HepG2 (cell line): ENCODE measurements around the gene TCAIM. TPM values are rescaled to one million over a fixed set of nuclear protein-coding genes. Genes with fewer than 3 reads are reported as not detected.

ENCODE experiments used
- ELF3 ChIP-seq: IDR thresholded peaks from 2 replicates; pipeline ENCODE4 v1.6.1; 2016; ENCODE audit warnings: missing genetic modification reagents, missing compliant biosample characterization
- ELF4 ChIP-seq: sonication (generic); formaldehyde crosslinking; IDR thresholded peaks from 2 replicates; pipeline ENCODE4 v1.5.0; 2020; ENCODE audit warnings: missing genetic modification reagents, mild to moderate bottlenecking, moderate library complexity, borderline replicate concordance
- FOXA1 ChIP-seq, 2 experiments: fragments of 450-650 bp in 1 of 2; sonication (generic) in 1 of 2; formaldehyde crosslinking in 1 of 2; IDR thresholded peaks; 2 replicates each; pipeline versions ENCODE4 v1.4.0 to v1.6.1; 2016 to 2020; ENCODE audit warnings: missing genetic modification reagents in 1 of 2
- GATAD2A ChIP-seq: IDR thresholded peaks from 2 replicates; pipeline ENCODE4 v1.6.1; 2016
- NR2F6 ChIP-seq, 2 experiments: IDR thresholded peaks; 2 replicates each; pipeline ENCODE4 v1.6.1; 2016; ENCODE audit warnings: antibody characterized with exemption in 1 of 2, mild to moderate bottlenecking in 1 of 2
- PAF1 ChIP-seq: IDR thresholded peaks from 2 replicates; pipeline ENCODE4 v1.6.1; 2016; ENCODE audit warnings: missing genetic modification reagents, missing compliant biosample characterization
- PAWR ChIP-seq: sonication (generic); formaldehyde crosslinking; IDR thresholded peaks from 2 replicates; pipeline ENCODE4 v1.4.0; 2020; ENCODE audit warnings: missing genetic modification reagents, mild to moderate bottlenecking, borderline replicate concordance
- RBFOX2 ChIP-seq: fragments of 200-400 bp; formaldehyde crosslinking; IDR thresholded peaks from 2 replicates; pipeline ENCODE4 v1.6.1; 2017; ENCODE audit warnings: low read depth, mild to moderate bottlenecking, low read length
- RORA ChIP-seq: sonication (generic); formaldehyde crosslinking; IDR thresholded peaks from 2 replicates; pipeline ENCODE4 v1.5.0; 2020; ENCODE audit warnings: mild to moderate bottlenecking, missing genetic modification reagents, moderate library complexity
- SSRP1 ChIP-seq: IDR thresholded peaks from 2 replicates; pipeline ENCODE4 v1.6.1; 2016; ENCODE audit warnings: control low read depth
- TBP ChIP-seq: sonication (generic); formaldehyde crosslinking; IDR thresholded peaks from 2 replicates; pipeline ENCODE4 v1.5.0; 2020; ENCODE audit warnings: missing genetic modification reagents
- ZBTB4 ChIP-seq: sonication (generic); formaldehyde crosslinking; IDR thresholded peaks from 2 replicates; pipeline ENCODE4 v1.4.0; 2020; ENCODE audit warnings: missing genetic modification reagents, mild to moderate bottlenecking, borderline replicate concordance
- ZFP1 ChIP-seq: IDR thresholded peaks from 2 replicates; pipeline ENCODE4 v1.6.1; 2016
- ZNF251 ChIP-seq: sonication (generic); formaldehyde crosslinking; IDR thresholded peaks from 2 replicates; pipeline ENCODE4 v1.9.0; 2021; ENCODE audit warnings: mild to moderate bottlenecking, missing genetic modification reagents
- ZNF276 ChIP-seq: sonication (generic); formaldehyde crosslinking; IDR thresholded peaks from 2 replicates; pipeline ENCODE4 v1.4.0; 2020; ENCODE audit warnings: mild to moderate bottlenecking, low read depth, missing genetic modification reagents
- ZNF317 ChIP-seq: sonication (generic); formaldehyde crosslinking; IDR thresholded peaks from 2 replicates; pipeline ENCODE4 v1.5.0; 2020; ENCODE audit warnings: mild to moderate bottlenecking, missing genetic modification reagents
- ZNF563 ChIP-seq: sonication (generic); formaldehyde crosslinking; IDR thresholded peaks from 2 replicates; pipeline ENCODE4 v1.8.0; 2022; ENCODE audit warnings: mild to moderate bottlenecking, moderate library complexity, missing genetic modification reagents
- ZNF639 ChIP-seq: conservative IDR thresholded peaks from 2 replicates; pipeline ENCODE4 v1.6.1; 2018; ENCODE audit warnings: missing genetic modification reagents
- ZNF703 ChIP-seq: sonication (generic); formaldehyde crosslinking; IDR thresholded peaks from 2 replicates; pipeline ENCODE4 v1.5.1; 2020; ENCODE audit warnings: missing genetic modification reagents, mild to moderate bottlenecking, moderate library complexity, borderline replicate concordance
- ZNF724P ChIP-seq: sonication (generic); formaldehyde crosslinking; IDR thresholded peaks from 2 replicates; pipeline ENCODE4 v1.8.0; 2022; ENCODE audit warnings: missing genetic modification reagents, borderline replicate concordance
- ZSCAN30 ChIP-seq: sonication (generic); formaldehyde crosslinking; IDR thresholded peaks from 2 replicates; pipeline ENCODE4 v1.5.0; 2020; ENCODE audit warnings: mild to moderate bottlenecking, missing genetic modification reagents
- ZSCAN31 ChIP-seq: sonication (generic); formaldehyde crosslinking; IDR thresholded peaks from 2 replicates; pipeline ENCODE4 v1.5.0; 2020; ENCODE audit warnings: low read depth, mild to moderate bottlenecking, missing genetic modification reagents
- polyA plus RNA-seq, 8 experiments: library from polyadenylated mRNA; depleted of rRNA in 3 of 8; stranded (reverse) in 7 of 8; unstranded in 1 of 8; fragments of >200 nt; fragmentation: Illumina TruSeq in 4 of 8; extraction: Trizol in 4 of 8; gene quantifications; 2 replicates each; pipeline versions ENCODE4 v1.2.1 to v1.2.3, GENCODE V29; 2011 to 2016; ENCODE audit warnings: low read depth in 4 of 8, missing spikeins in 1 of 8, mixed read lengths in 1 of 8; ENCODE audit not compliant: insufficient read depth in 1 of 8
- total RNA-seq, 5 experiments: library from RNA; depleted of rRNA; stranded (reverse); fragments of >200 nt; fragmentation: Illumina TruSeq; extraction: Trizol; gene quantifications; 2 replicates each; pipeline ENCODE4 v1.2.3, GENCODE V29; 2016; ENCODE audit warnings: low read depth in 1 of 5

Gene TCAIM
- total and polyA plus RNA-seq, 2 of the 13 experiments (the other 11 are each of a cell fraction or from before 2014, with no cell fraction given) = 16.9 to 22.6 TPM

GRCh38 chr3:44439499-44440295, 101.1 kb downstream of the TCAIM start (continued):
- TF ChIP-seq ZSCAN30 (CRISPR knock-in tag) (no peak), ZNF639 (CRISPR knock-in tag) (no peak), PAF1 (CRISPR knock-in tag) (no peak), ELF3 (CRISPR knock-in tag) (peak; percentile 90), ZNF251 (CRISPR knock-in tag) (no peak), ZNF276 (CRISPR knock-in tag) (no peak), ZNF563 (CRISPR knock-in tag) (no peak), ZSCAN31 (CRISPR knock-in tag) (peak; percentile 85; the same call in 1 of the 2 replicates), GATAD2A (CRISPR knock-in tag) (peak; percentile 95), FOXA1 (IDR thresholded peaks at IDR 0.05) (no peak), FOXA1 (CRISPR knock-in tag; IDR thresholded peaks at IDR 0.05) (peak; percentile 61; the same call in 1 of the 2 replicates), SSRP1 (CRISPR knock-in tag) (0 out of 2 replicates have a peak, but pooled peaks have one; percentile 48), PAWR (no peak), NR2F6 (IDR thresholded peaks at IDR 0.05) (peak; percentile 83), NR2F6 (CRISPR knock-in tag; IDR thresholded peaks at IDR 0.05) (peak; percentile 80), RORA (CRISPR knock-in tag) (no peak), ZNF317 (CRISPR knock-in tag) (peak; percentile 90), TBP (CRISPR knock-in tag) (no peak), ZNF703 (CRISPR knock-in tag) (peak; percentile 89), ZFP1 (no peak), ELF4 (peak; percentile 65; the same call in 1 of the 2 replicates), RBFOX2 (no peak), ZNF724P (CRISPR knock-in tag) (no peak), ZBTB4 (CRISPR knock-in tag) (no peak)
